Mesothelial cell of epicardium (in vitro differentiated cells): ENCODE measurements around the gene ARPC5. TPM values are rescaled to one million over a fixed set of nuclear protein-coding genes. Genes with fewer than 3 reads are reported as not detected.

Source experiments
- DNase-seq, 2 experiments: peaks; one replicate each; pipeline ENCODE4 v3.0.0; 2021; ENCODE audit warnings: low spot score in 2 of 2; ENCODE audit not compliant: unreplicated experiment in 2 of 2
- H3K27ac Mint-ChIP-seq: 2 replicates; pipeline ENCODE4 v1.8.0; 2021; ENCODE audit warnings: mixed read lengths
- H3K27me3 Mint-ChIP-seq: 2 replicates; pipeline ENCODE4 v1.8.0; 2021; ENCODE audit warnings: low read depth, mixed read lengths
- H3K36me3 Mint-ChIP-seq: 2 replicates; pipeline ENCODE4 v1.8.0; 2021; ENCODE audit warnings: mixed read lengths
- H3K4me1 Mint-ChIP-seq: 2 replicates; pipeline ENCODE4 v1.8.0; 2021; ENCODE audit warnings: mixed read lengths
- H3K4me3 Mint-ChIP-seq: 2 replicates; pipeline ENCODE4 v1.8.0; 2021; ENCODE audit warnings: mild to moderate bottlenecking, moderate library complexity, mixed read lengths
- H3K9me3 Mint-ChIP-seq: 2 replicates; pipeline ENCODE4 v1.8.0; 2021; ENCODE audit warnings: mixed read lengths
- CTCF ChIP-seq: fragments of 200-600 bp; sonication (generic); IDR thresholded peaks from one replicate; pipeline ENCODE4 v1.5.0; 2021; ENCODE audit warnings: antibody characterized with exemption; ENCODE audit not compliant: unreplicated experiment
- total RNA-seq: library from RNA; stranded (reverse); gene quantifications from 3 replicates; pipeline ENCODE4 v1.2.1, GENCODE V29; 2021

Gene ARPC5
- total RNA-seq, 1 donor from 2014 or later, result 73.9 TPM

GRCh38 chr1:183589384-183589783 lies 46.2 kb downstream of the ARPC5 start:
- H3K27ac Mint-ChIP-seq, result no peak overlapping the region
- no peaks in the 10 kb centered on the region for H3K36me3 Mint-ChIP-seq
- no peak for DNase-seq
- H3K4me3 Mint-ChIP-seq, result no peak overlapping the region
- H3K4me1 Mint-ChIP-seq, result no peaks in the 10 kb centered on the region
- H3K9me3 Mint-ChIP-seq, result no peaks in the 10 kb centered on the region
- no peaks in the 10 kb centered on the region for H3K27me3 Mint-ChIP-seq
- no peak for TF ChIP-seq CTCF

- Mint-ChIP-seq H3K9me3 (no peaks in the 10 kb centered on the region), H3K27ac (no peak overlapping the region), H3K27me3 (no peaks in the 10 kb centered on the region), H3K4me3 (no peak overlapping the region), H3K4me1 (no peaks in the 10 kb centered on the region), H3K36me3 (no peaks in the 10 kb centered on the region)
- no peak for TF ChIP-seq CTCF
- DNase-seq, result no peak
Measured at GRCh38 chr1:183588827-183589226, 46.8 kb downstream of the ARPC5 start.

- Mint-ChIP-seq H3K27me3 (no peaks in the 10 kb centered on the region), H3K4me3 (no peak overlapping the region), H3K9me3 (no peaks in the 10 kb centered on the region), H3K36me3 (no peaks in the 10 kb centered on the region), H3K27ac (no peak overlapping the region), H3K4me1 (no peaks in the 10 kb centered on the region)
- TF ChIP-seq CTCF, result no peak
- no peak for DNase-seq
Measured at GRCh38 chr1:183586926-183587325, 48.7 kb downstream of the ARPC5 start.

- Mint-ChIP-seq H3K27me3 (no peaks in the 10 kb centered on the region), H3K27ac (no peak overlapping the region), H3K4me3 (no peak overlapping the region), H3K9me3 (no peaks in the 10 kb centered on the region), H3K36me3 (no peaks in the 10 kb centered on the region), H3K4me1 (no peaks in the 10 kb centered on the region)
- no peak for DNase-seq
- no peak for TF ChIP-seq CTCF
Measured at GRCh38 chr1:183586455-183586854, 49.1 kb downstream of the ARPC5 start.

- H3K4me3 Mint-ChIP-seq, result no peak overlapping the region
- no peak for TF ChIP-seq CTCF
- no peaks in the 10 kb centered on the region for H3K9me3 Mint-ChIP-seq
- no peak overlapping the region for H3K27ac Mint-ChIP-seq
- DNase-seq, result no peak
- no peaks in the 10 kb centered on the region for H3K27me3 Mint-ChIP-seq
- no peaks in the 10 kb centered on the region for H3K4me1 Mint-ChIP-seq
- no peaks in the 10 kb centered on the region for H3K36me3 Mint-ChIP-seq
Measured at GRCh38 chr1:183585038-183585437, 50.5 kb downstream of the ARPC5 start.

GRCh38 chr1:183584147-183584546 lies 51.4 kb downstream of the ARPC5 start:
- no peak for TF ChIP-seq CTCF
- H3K4me3 Mint-ChIP-seq, result no peak overlapping the region
- H3K27ac Mint-ChIP-seq, result no peak overlapping the region
- H3K27me3 Mint-ChIP-seq, result no peaks in the 10 kb centered on the region
- H3K36me3 Mint-ChIP-seq, result no peaks in the 10 kb centered on the region
- DNase-seq, result no peak
- no peaks in the 10 kb centered on the region for H3K9me3 Mint-ChIP-seq
- no peaks in the 10 kb centered on the region for H3K4me1 Mint-ChIP-seq
